Lung (tissue), 12 donors: ENCODE measurements around the gene UBE2O. TPM values are rescaled to one million over a fixed set of nuclear protein-coding genes. Genes with fewer than 3 reads are reported as not detected.

ENCODE experiments used
- ATAC-seq: fragments of 200-7000 bp; cut with Tn5 transposase; one replicate; pipeline ENCODE4 v1.9.1; 2020; ENCODE audit warnings: moderate number of reproducible peaks; ENCODE audit not compliant: insufficient read depth, low FRiP score
- DNase-seq, 3 donors: peaks; one replicate each; pipeline ENCODE4 v3.0.0-alpha.2; 2013 to 2017
- H3K27ac ChIP-seq, 2 donors: one replicate each; pipeline ENCODE4 v1.5.1; 2013; ENCODE audit warnings: mild to moderate bottlenecking in 2 of 2, moderate library complexity in 2 of 2, control low read depth in 1 of 2, inconsistent platforms in 1 of 2, low read depth in 1 of 2, low read length in 1 of 2
- H3K27me3 ChIP-seq, 3 donors: one replicate each; pipeline ENCODE4 v1.5.1; 2013; ENCODE audit warnings: low read length in 2 of 3; ENCODE audit not compliant: control insufficient read depth in 3 of 3, insufficient read depth in 3 of 3
- H3K36me3 ChIP-seq, 4 donors: one replicate each; pipeline ENCODE4 v1.5.1; 2013; ENCODE audit warnings: low read length in 4 of 4, mild to moderate bottlenecking in 1 of 4, moderate library complexity in 1 of 4; ENCODE audit not compliant: control insufficient read depth in 4 of 4, insufficient read depth in 4 of 4
- H3K4me1 ChIP-seq, 5 donors: one replicate each; pipeline ENCODE4 v1.5.1; 2013; ENCODE audit warnings: low read length in 5 of 5, mild to moderate bottlenecking in 2 of 5, moderate library complexity in 1 of 5; ENCODE audit not compliant: control insufficient read depth in 5 of 5, insufficient read depth in 5 of 5
- H3K4me3 ChIP-seq: one replicate; pipeline ENCODE4 v1.5.1; 2013; ENCODE audit warnings: mild to moderate bottlenecking, control low read depth, moderate library complexity
- H3K9ac ChIP-seq, 2 donors: one replicate each; pipeline ENCODE4 v1.5.1; 2013; ENCODE audit warnings: low read length in 2 of 2, control low read depth in 1 of 2; ENCODE audit not compliant: insufficient read depth in 1 of 2
- H3K9me3 ChIP-seq, 4 donors: one replicate each; pipeline ENCODE4 v1.5.1; 2013; ENCODE audit warnings: low read length in 3 of 4, mild to moderate bottlenecking in 1 of 4, moderate library complexity in 1 of 4; ENCODE audit not compliant: control insufficient read depth in 4 of 4, insufficient read depth in 3 of 4
- WGBS, 2 donors: extraction: QIAGEN DNeasy Blood & Tissue Kit; methylation state at CpG; one replicate each; pipeline ENCODE4 v1.1.7; 2013; 5-methylcytosine and 5-hydroxymethylcytosine counted together
- polyA plus RNA-seq, 2 donors: library from polyadenylated mRNA; stranded (reverse); fragments of 200-250 nt; gene quantifications; one replicate each; pipeline ENCODE4 v1.2.1, GENCODE V29; 2013
- total RNA-seq, 2 donors: library from RNA; depleted of rRNA in 1 of 2; stranded (reverse); fragments of >200 nt in 1 of 2; gene quantifications; one replicate each; pipeline ENCODE4 v1.2.1, GENCODE V29; 2014 to 2021
- TF ChIP-seq, protein P1 (sequence below): IDR thresholded peaks from 2 replicates; pipeline ENCODE4 v1.5.1; 2012; ENCODE audit warnings: mild to moderate bottlenecking; ENCODE audit errors: control extremely low read depth, extremely low read depth
- donor health status: control.
- donor health status: control.
- donor health status: Bipolar disorder and iron deficiency.
- donor health status: healthy.
- donor health status: DM: yes; HTN: yes; CAD: no.

The UBE2O gene
- total and polyA plus RNA-seq, 4 donors = 10.8 to 24.6 (median 17.7) TPM

DNA sequence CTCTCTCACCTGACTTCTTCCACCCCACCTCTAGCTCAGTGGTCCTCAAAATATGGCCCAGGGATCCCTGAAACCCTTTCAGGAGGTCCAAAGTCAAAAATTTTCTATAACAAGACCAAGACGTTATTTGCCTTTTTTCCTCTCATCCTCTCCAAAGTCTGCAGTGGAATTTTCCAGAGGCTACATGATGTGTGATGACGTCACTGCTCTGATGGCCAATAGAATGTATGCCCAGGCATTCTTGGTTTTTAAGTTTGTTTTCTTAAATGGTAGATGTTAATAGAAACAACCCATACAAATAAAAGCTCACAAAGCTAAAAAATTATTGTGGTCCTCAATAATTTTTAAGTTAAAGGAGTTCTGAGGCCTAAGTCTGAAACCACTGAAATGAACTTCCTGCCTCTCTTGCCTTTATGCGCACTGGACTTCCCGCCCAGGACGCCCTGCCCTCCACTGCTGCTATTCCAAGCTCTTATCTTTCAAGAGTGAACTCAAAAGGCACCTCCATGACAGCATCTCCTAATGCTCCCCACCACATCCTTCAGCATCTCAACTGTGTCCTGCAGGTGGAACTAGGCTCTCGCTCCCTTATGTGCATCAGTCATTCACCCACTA lies 13.5 kb downstream of the UBE2O start:
- TF ChIP-seq, protein P1, sequence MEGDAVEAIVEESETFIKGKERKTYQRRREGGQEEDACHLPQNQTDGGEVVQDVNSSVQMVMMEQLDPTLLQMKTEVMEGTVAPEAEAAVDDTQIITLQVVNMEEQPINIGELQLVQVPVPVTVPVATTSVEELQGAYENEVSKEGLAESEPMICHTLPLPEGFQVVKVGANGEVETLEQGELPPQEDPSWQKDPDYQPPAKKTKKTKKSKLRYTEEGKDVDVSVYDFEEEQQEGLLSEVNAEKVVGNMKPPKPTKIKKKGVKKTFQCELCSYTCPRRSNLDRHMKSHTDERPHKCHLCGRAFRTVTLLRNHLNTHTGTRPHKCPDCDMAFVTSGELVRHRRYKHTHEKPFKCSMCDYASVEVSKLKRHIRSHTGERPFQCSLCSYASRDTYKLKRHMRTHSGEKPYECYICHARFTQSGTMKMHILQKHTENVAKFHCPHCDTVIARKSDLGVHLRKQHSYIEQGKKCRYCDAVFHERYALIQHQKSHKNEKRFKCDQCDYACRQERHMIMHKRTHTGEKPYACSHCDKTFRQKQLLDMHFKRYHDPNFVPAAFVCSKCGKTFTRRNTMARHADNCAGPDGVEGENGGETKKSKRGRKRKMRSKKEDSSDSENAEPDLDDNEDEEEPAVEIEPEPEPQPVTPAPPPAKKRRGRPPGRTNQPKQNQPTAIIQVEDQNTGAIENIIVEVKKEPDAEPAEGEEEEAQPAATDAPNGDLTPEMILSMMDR = no peak
- Histone ChIP-seq H3K27me3 (no peaks in the 10 kb centered on the region), H3K27ac (no peak overlapping the region), H3K4me3 (no peak overlapping the region), H3K9ac (no peak overlapping the region), H3K36me3 (peaks cover 0 to under 1% (median 0%) of the 10 kb centered on the region in 4 donors), H3K4me1 (peaks cover 0 to 14% (median 7%) of the 10 kb centered on the region in 5 donors), H3K9me3 (no peaks in the 10 kb centered on the region)
- DNase-seq (no peak), ATAC-seq (no peak)
- 90% methylated on average over 6 of the region's 6 CpGs for WGBS, 2 donors

DNA sequence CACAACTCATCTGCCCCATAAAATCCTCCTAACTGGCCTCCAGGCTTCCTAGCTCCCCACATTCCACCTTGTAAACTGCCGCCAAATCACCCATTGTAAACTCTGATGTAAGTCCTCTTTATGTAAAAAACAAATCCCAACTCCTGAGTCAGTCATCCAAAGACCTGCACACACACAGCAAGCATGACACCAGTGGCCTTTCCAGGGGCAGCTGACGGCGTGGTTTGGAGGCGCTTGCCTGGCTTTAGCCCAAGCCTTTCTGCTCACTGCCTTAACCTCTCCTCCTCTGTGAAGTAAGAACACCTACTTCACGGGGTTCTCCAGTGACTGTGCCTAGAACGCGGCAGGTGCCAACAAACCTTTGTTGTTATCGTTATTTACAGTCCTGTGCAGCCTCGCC lies 14.0 kb downstream of the UBE2O start:
- Histone ChIP-seq H3K36me3 (no peaks in the 10 kb centered on the region), H3K9me3 (no peaks in the 10 kb centered on the region), H3K4me3 (no peak overlapping the region), H3K27ac (no peak overlapping the region), H3K9ac (no peak overlapping the region), H3K27me3 (no peaks in the 10 kb centered on the region), H3K4me1 (peaks cover 0 to 14% (median 7%) of the 10 kb centered on the region in 5 donors)
- TF ChIP-seq, protein P1 = no peak
- 87 to 89% methylated on average over 9 of the region's 9 CpGs for WGBS, 2 donors
- DNase-seq (no peak), ATAC-seq (no peak)

DNA sequence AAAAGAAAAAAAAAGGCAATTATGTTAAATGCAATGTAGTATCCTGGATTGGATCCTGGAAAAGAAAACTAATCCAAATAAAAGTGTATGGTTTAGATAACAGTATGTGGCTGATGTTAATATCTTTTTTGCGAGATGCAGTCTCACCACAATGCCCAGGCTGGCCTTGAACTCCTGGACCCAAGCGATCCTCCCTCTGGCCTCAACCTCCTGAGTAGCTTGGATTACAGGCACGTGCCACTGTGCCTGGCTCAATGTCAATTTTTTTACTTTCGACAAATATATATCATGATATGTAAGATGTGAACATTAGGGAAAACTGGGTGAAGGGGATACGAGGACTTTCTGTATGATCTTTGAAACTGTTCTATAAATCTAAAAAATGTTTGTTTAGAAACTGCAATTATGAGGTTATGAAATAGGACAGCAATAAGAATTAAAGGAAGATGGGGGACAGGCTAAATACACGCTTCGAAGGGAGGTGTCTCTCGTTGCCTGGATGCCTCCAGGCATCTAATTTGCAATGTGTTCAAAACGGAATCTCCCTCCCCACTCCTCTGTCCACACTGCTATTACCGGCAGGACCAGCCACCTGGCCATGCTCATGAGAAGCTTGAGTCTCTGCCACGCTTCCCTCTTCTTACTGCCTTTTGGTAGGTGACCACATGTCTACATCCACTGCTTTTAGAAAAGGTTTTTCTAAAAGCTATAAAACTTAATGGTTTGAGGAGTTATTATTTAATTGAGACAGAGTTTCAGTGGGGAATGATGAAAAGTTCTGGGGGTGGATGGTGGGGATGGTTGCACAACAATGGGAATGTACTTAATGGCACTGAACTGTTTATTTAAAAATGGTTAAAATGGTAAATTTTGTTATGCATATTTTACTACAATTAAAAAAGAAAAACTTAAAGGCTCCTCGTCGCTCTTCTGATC lies 15.2 kb downstream of the UBE2O start:
- Histone ChIP-seq H3K27ac (no peak overlapping the region), H3K36me3 (no peaks in the 10 kb centered on the region), H3K9ac (no peak overlapping the region), H3K4me1 (peaks cover 0 to 15% (median 7%) of the 10 kb centered on the region in 5 donors), H3K9me3 (no peaks in the 10 kb centered on the region), H3K4me3 (no peak overlapping the region), H3K27me3 (no peaks in the 10 kb centered on the region)
- no peak for DNase-seq
- ATAC-seq = no peak
- 81 to 84% methylated on average over 13 of the region's 13 CpGs for WGBS, 2 donors
- TF ChIP-seq, protein P1 = no peak
